Activated B cell treated with CpG ODN at 0.5 μM for 24 hours (primary cell): Measurements from ENCODE around the gene CA5B. TPM values are rescaled to one million over a fixed set of nuclear protein-coding genes. Genes with fewer than 3 reads are reported as not detected.
A peak's percentile ranks its signal among the peaks of the same experiment; 100 is the strongest.

Experiments used
- ATAC-seq: fragments of 200-7000 bp; cut with Tn5 transposase; one replicate; pipeline ENCODE4 v1.10.0; 2021; ENCODE audit warnings: low read depth, mild to moderate bottlenecking, moderate library complexity
- CTCF ChIA-PET: fragments of 350-600 bp; sonication (Branson Sonifier 250); formaldehyde crosslinking; loops from one replicate; lab custom pipeline; 2021; ENCODE audit warnings: antibody characterized with exemption; lab: Charles Lee
- POLR2A ChIA-PET: fragments of 350-600 bp; sonication (Branson Sonifier 250); formaldehyde crosslinking; loops from one replicate; lab custom pipeline; 2021; ENCODE audit warnings: antibody characterized with exemption; lab: Charles Lee
- DNase-seq: peaks from one replicate; pipeline ENCODE4 v3.0.0; 2022
- H3K27ac Mint-ChIP-seq: one replicate; pipeline ENCODE4 v1.8.0; 2020; ENCODE audit warnings: mixed read lengths
- H3K27me3 Mint-ChIP-seq: one replicate; pipeline ENCODE4 v1.8.0; 2021; ENCODE audit warnings: mixed read lengths
- H3K36me3 Mint-ChIP-seq: one replicate; pipeline ENCODE4 v1.8.0; 2021; ENCODE audit warnings: low read depth, mixed read lengths
- H3K4me1 Mint-ChIP-seq: one replicate; pipeline ENCODE4 v1.8.0; 2021; ENCODE audit warnings: mixed read lengths
- H3K4me3 Mint-ChIP-seq: one replicate; pipeline ENCODE4 v1.8.0; 2020; ENCODE audit warnings: mild to moderate bottlenecking, mixed read lengths
- H3K9me3 Mint-ChIP-seq: one replicate; pipeline ENCODE4 v1.8.0; 2020; ENCODE audit warnings: mixed read lengths
- CTCF ChIP-seq: fragments of 200-600 bp; IDR thresholded peaks from one replicate; pipeline ENCODE4 v1.8.0; 2022; ENCODE audit warnings: antibody characterized with exemption, mild to moderate bottlenecking
- intact Hi-C: fragments of 100-400 bp; cut with micrococcal nuclease; formaldehyde crosslinking; loops from one replicate; pipeline ENCODE4 v1.15.1; 2024
- total RNA-seq: library from RNA; stranded (reverse); gene quantifications from 2 replicates; pipeline ENCODE4 v1.2.3, GENCODE V29; 2022

CA5B gene
- total RNA-seq, 1 donor from 2014 or later: 9.9 TPM

GRCh38 chrX:15808254-15808653 lies 70.2 kb downstream of the CA5B start:
- DNase-seq (no peak), ATAC-seq (no peak)
- Mint-ChIP-seq H3K27me3 (no peaks in the 10 kb centered on the region), H3K4me1 (peaks cover 8% of the 10 kb centered on the region), H3K36me3 (peaks cover 70% of the 10 kb centered on the region), H3K27ac (no peak overlapping the region), H3K9me3 (no peaks in the 10 kb centered on the region), H3K4me3 (no peak overlapping the region)
- TF ChIP-seq CTCF: no peak
- ChIA-PET POLR2A (no interaction called here), CTCF (no interaction called here)
- intact Hi-C loops: no loop called here

- ChIA-PET POLR2A (interaction anchor here (0.6 kb wide), 1 partner anchor 1134 kb away, joined by 5 read pairs; the partner anchor contains the start of gene REPS2), CTCF (no interaction called here)
- H3K4me3 Mint-ChIP-seq: no peak overlapping the region
- no peak for TF ChIP-seq CTCF
- ATAC-seq (no peak), DNase-seq (no peak)
- no peaks in the 10 kb centered on the region for H3K4me1 Mint-ChIP-seq
- intact Hi-C loops: no loop called here
- H3K27ac Mint-ChIP-seq: no peak overlapping the region
- no peaks in the 10 kb centered on the region for H3K9me3 Mint-ChIP-seq
- H3K27me3 Mint-ChIP-seq: no peaks in the 10 kb centered on the region
- H3K36me3 Mint-ChIP-seq: peaks cover 72% of the 10 kb centered on the region
Measured at GRCh38 chrX:15812192-15812938, 74.3 kb downstream of the CA5B start.

- CTCF ChIA-PET: no interaction called here
- no peak overlapping the region for H3K4me3 Mint-ChIP-seq
Measured at GRCh38 chrX:15813416-15813815, 75.3 kb downstream of the CA5B start.

GRCh38 chrX:15814771-15815365 lies 76.8 kb downstream of the CA5B start:
- ChIA-PET CTCF (no interaction called here), POLR2A (no interaction called here)
- no peak for TF ChIP-seq CTCF
- peaks cover 62% of the 10 kb centered on the region for H3K36me3 Mint-ChIP-seq
- ATAC-seq (no peak), DNase-seq (no peak)
- intact Hi-C loops: no loop called here
- no peaks in the 10 kb centered on the region for H3K27me3 Mint-ChIP-seq
- no peaks in the 10 kb centered on the region for H3K9me3 Mint-ChIP-seq
- no peak overlapping the region for H3K27ac Mint-ChIP-seq
- no peaks in the 10 kb centered on the region for H3K4me1 Mint-ChIP-seq
- no peak overlapping the region for H3K4me3 Mint-ChIP-seq

More at GRCh38 chrX:15813416-15813815, 75.3 kb downstream of the CA5B start:
- Mint-ChIP-seq H3K36me3 (peaks cover 71% of the 10 kb centered on the region), H3K4me1 (no peaks in the 10 kb centered on the region), H3K27me3 (no peaks in the 10 kb centered on the region), H3K9me3 (no peaks in the 10 kb centered on the region), H3K27ac (no peak overlapping the region)
- intact Hi-C loops: no loop called here
- no peak for ATAC-seq
- no peak for DNase-seq
- POLR2A ChIA-PET: interaction anchor here (0.6 kb wide), 1 partner anchor 1133 kb away, joined by 5 read pairs; the partner anchor contains the start of gene REPS2
- no peak for TF ChIP-seq CTCF

GRCh38 chrX:15815779-15816437 lies 77.8 kb downstream of the CA5B start:
- DNase-seq (no peak), ATAC-seq (peak; percentile 65)
- H3K9me3 Mint-ChIP-seq: no peaks in the 10 kb centered on the region
- intact Hi-C loops: loop anchor here (1.0 kb wide), 1 partner anchor 629 kb away; no protein-coding TSS in a partner anchor
- H3K27ac Mint-ChIP-seq: no peak overlapping the region
- H3K36me3 Mint-ChIP-seq: peaks cover 66% of the 10 kb centered on the region
- no peaks in the 10 kb centered on the region for H3K27me3 Mint-ChIP-seq
- no peak for TF ChIP-seq CTCF
- ChIA-PET POLR2A (no interaction called here), CTCF (interaction anchor here (0.9 to 1.2 kb wide), 4 partner anchors 156 to 629 kb away, joined by 3 to 4 read pairs (median 3); no protein-coding TSS in a partner anchor)
- no peaks in the 10 kb centered on the region for H3K4me1 Mint-ChIP-seq
- H3K4me3 Mint-ChIP-seq: no peak overlapping the region
